ENCODE results near the gene GNL2. TPM values are rescaled to one million over a fixed set of nuclear protein-coding genes. Genes with fewer than 3 reads are reported as not detected.

GNL2 gene
- total and polyA plus RNA-seq, 2 donors (not counting 1 experiment from before 2014, with no cell fraction given) = 15.7 to 44.0 TPM

- H3K4me1 Mint-ChIP-seq = no peaks in the 10 kb centered on the region
- WGBS (ENCODE audit: insufficient coverage) = no CpG with 5 or more reads among the region's 2 CpGs
Measured at GRCh38 chr1:37537378-37537777, 58.4 kb downstream of the GNL2 start.

More at GRCh38 chr1:37537378-37537777, 58.4 kb downstream of the GNL2 start:
- CTCF ChIA-PET = interaction anchor here (0.9 kb wide), 1 partner anchor 23 kb away, joined by 3 read pairs; the partner anchor contains the start of gene MEAF6
- H3K9me3 ChIP-seq (ENCODE audit: control extremely low read depth in 1 of 3, control insufficient read depth in 2 of 3, insufficient read depth in 1 of 3, low read length in 2 of 3) = no peaks in the 10 kb centered on the region
- no peak overlapping the region for H2AFZ ChIP-seq (ENCODE audit: insufficient read depth, low read depth, low read length, poor library complexity, severe bottlenecking)
- H4K20me1 ChIP-seq (ENCODE audit: control insufficient read depth, insufficient read depth, low read length, poor library complexity, severe bottlenecking) = peaks cover 9% of the 10 kb centered on the region
- H3K27me3 Mint-ChIP-seq = no peaks in the 10 kb centered on the region
- H3K4me3 ChIP-seq (ENCODE audit: control extremely low read depth in 1 of 5, extremely low read depth in 1 of 5, insufficient read depth in 1 of 5, low read depth in 2 of 5, low read length in 4 of 5) = no peak overlapping the region
- TF ChIP-seq CTCF (IDR thresholded peaks at IDR 0.05) (no peak), EZH2 (IDR thresholded peaks at IDR 0.05; ENCODE audit: borderline replicate concordance, insufficient read depth, low read depth, low read length, poor library complexity, severe bottlenecking) (no peak)
- H3K79me2 ChIP-seq (ENCODE audit: control insufficient read depth, insufficient read depth, low read length) = peaks cover 23% of the 10 kb centered on the region
- ATAC-seq (ENCODE audit: low read depth) = no peak
- POLR2A ChIA-PET = interaction anchor here (0.6 kb wide), 1 partner anchor 1484 kb away, joined by 3 read pairs; no protein-coding TSS in a partner anchor
- H3K27ac Mint-ChIP-seq = no peak overlapping the region
- H3K4me1 ChIP-seq (ENCODE audit: control insufficient read depth in 2 of 2, insufficient read depth in 2 of 2, low read length in 2 of 2) = no peaks in the 10 kb centered on the region
- intact Hi-C loops (cut with micrococcal nuclease) = no loop called here
- H3K27ac ChIP-seq (ENCODE audit: low read length in 2 of 2) = no peak overlapping the region
- no peaks in the 10 kb centered on the region for H3K9me3 Mint-ChIP-seq (ENCODE audit: insufficient read depth)
- H3K4me3 Mint-ChIP-seq = no peak overlapping the region
- no peaks in the 10 kb centered on the region for H3K27me3 ChIP-seq (replicated peaks in 1 of 4; ENCODE audit: control extremely low read depth in 1 of 4, control insufficient read depth in 3 of 4, insufficient read depth in 4 of 4, low read length in 3 of 4)
- no peak overlapping the region for H3K9ac ChIP-seq (ENCODE audit: low read length)
- H3K4me2 ChIP-seq (replicated peaks; ENCODE audit: low read depth, low read length, poor library complexity, severe bottlenecking) = no peak overlapping the region
- no peak for DNase-seq
- peaks cover 5 to 54% of the 10 kb centered on the region in 2 experiments for H3K36me3 ChIP-seq (replicated peaks in 1 of 2; ENCODE audit: control extremely low read depth in 1 of 2, control insufficient read depth in 1 of 2, extremely low read depth in 1 of 2, insufficient read depth in 2 of 2, low read length in 1 of 2)
